ENCODE data around the gene RASGRF1.

GRCh38 chr15:79132770-79133169 is 42.2 kb upstream of the RASGRF1 start:
- TF ChIP-seq CTCF (IDR thresholded peaks at IDR 0.05) (no peak), POLR2A (IDR thresholded peaks at IDR 0.05) (no peak)
